ENCODE data around the gene CARM1.
"Not testable (repeated sequence)": the region's sequence is repeated elsewhere in the genome, so short reads cannot be mapped to it uniquely, and the experiment has no call there.

CARM1 gene

GRCh38 chr19:10876459-10877240, 5.3 kb downstream of the CARM1 start:
- FAIRE-seq: no peak

GRCh38 chr19:10877608-10878007, 6.3 kb downstream of the CARM1 start:
- FAIRE-seq: not testable (repeated sequence)

- no peak for FAIRE-seq
Observed at GRCh38 chr19:10878253-10878652, 6.9 kb downstream of the CARM1 start.

GRCh38 chr19:10881403-10882107, 10.2 kb downstream of the CARM1 start:
- FAIRE-seq: no peak

GRCh38 chr19:10882108-10882457, 10.7 kb downstream of the CARM1 start:
- FAIRE-seq: no peak

GRCh38 chr19:10884274-10884673, 12.9 kb downstream of the CARM1 start:
- no peak for FAIRE-seq

- no peak for FAIRE-seq
Observed at GRCh38 chr19:10885201-10886169, 14.1 kb downstream of the CARM1 start.

GRCh38 chr19:10887616-10888367, 16.4 kb downstream of the CARM1 start:
- FAIRE-seq: no peak

GRCh38 chr19:10888421-10888866, 17.1 kb downstream of the CARM1 start:
- FAIRE-seq: no peak

- FAIRE-seq: no peak
Observed at GRCh38 chr19:10889880-10890279, 18.5 kb downstream of the CARM1 start.

GRCh38 chr19:10891405-10892086, 20.2 kb downstream of the CARM1 start:
- FAIRE-seq: no peak

- no peak for FAIRE-seq
Observed at GRCh38 chr19:10892256-10892655, 20.9 kb downstream of the CARM1 start.

- no peak for FAIRE-seq
Observed at GRCh38 chr19:10894911-10895213, 23.5 kb downstream of the CARM1 start.

GRCh38 chr19:10895363-10895762, 24.0 kb downstream of the CARM1 start:
- FAIRE-seq: no peak

- no peak for FAIRE-seq
Observed at GRCh38 chr19:10895920-10896319, 24.6 kb downstream of the CARM1 start.

- FAIRE-seq: no peak
Observed at GRCh38 chr19:10896851-10897526, 25.6 kb downstream of the CARM1 start.

- FAIRE-seq: no peak
Observed at GRCh38 chr19:10898633-10899032, 27.3 kb downstream of the CARM1 start.

GRCh38 chr19:10899151-10899653, 27.8 kb downstream of the CARM1 start:
- FAIRE-seq: no peak

- FAIRE-seq: no peak
Observed at GRCh38 chr19:10907925-10908324, 36.6 kb downstream of the CARM1 start.

- FAIRE-seq: no peak
Observed at GRCh38 chr19:10908380-10908960, 37.1 kb downstream of the CARM1 start.
